Heart left ventricle (tissue), 13 donors: ENCODE measurements around the gene ARHGAP10.

Experiments
- CTCF ChIP-seq, 12 donors: fragments of 200-600 bp; sonication (generic) in 4 of 12; IDR thresholded peaks; one replicate each; pipeline versions ENCODE4 v1.5.0 to v1.8.0; 2018 to 2022; ENCODE audit warnings: antibody characterized with exemption in 12 of 12, mild to moderate bottlenecking in 5 of 12
- POLR2A ChIP-seq, 2 donors: fragments of 450-650 bp; IDR thresholded peaks; one replicate each; pipeline ENCODE4 v1.6.1; 2017; ENCODE audit warnings: antibody characterized with exemption in 2 of 2, mild to moderate bottlenecking in 2 of 2, moderate library complexity in 2 of 2
- donor health status: ischemic (EF 13 %, LVEDD 7.1; RV severe dilation, severe dysfunction).
- donor health status: DM: no; HTN: yes; CAD: no.
- donor health status: DM: no; HTN: no; CAD: no.
- donor health status: ischemic (EF 25% LVEDD 6.9; RV normal size, moderate dysfunction).
- donor health status: ischemic (EF 25% LVEDD 5.7; RV mildly dilated, moderate dysfunction).
- donor health status: ischemic (EF 35%, LVEDD 5.7; RV mildly dilated, moderate dysfunction).
- donor health status: nonischemic (EF 11% LVEDD 7.7; RV severe dilation, severe dysfunction).
- donor health status: DM: yes; HTN: yes; CAD: no.
- donor health status: PGD.
- donor health status: ischemic (EF 29% LVEDD 5.4; RV normal size, mild dysfunction).
- donor health status: nonischemic (EF 23%, LVEDD 6.1; RV moderate dilation, normal function).

DNA sequence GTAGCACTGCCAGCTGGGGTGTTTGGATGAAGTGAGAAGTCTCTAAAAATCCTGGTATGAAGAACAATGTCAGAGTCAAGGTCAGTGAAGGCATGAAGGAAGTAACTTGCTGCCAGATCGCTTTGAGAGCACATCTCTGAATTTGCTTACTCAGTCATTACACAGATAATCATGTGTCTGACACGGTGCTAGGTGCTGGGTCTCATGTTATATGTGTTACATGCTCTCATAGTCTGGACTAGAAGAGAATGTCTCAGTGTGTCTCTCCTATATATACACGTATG, 337.9 kb downstream of the ARHGAP10 start:
- no peak for TF ChIP-seq CTCF (IDR thresholded peaks at IDR 0.05)
- no peak for TF ChIP-seq POLR2A (IDR thresholded peaks at IDR 0.05)
